Stimulated activated memory B cell treated with anti-CD40 and anti-IgM and Interleukin-4, amounts not matched to agents 10 μg/mL and 1 μg/mL and 100 μg/mL, for 72 hours (primary cell): ENCODE data around the gene PPIL1.
"Not testable (repeated sequence)": the region's sequence is repeated elsewhere in the genome, so short reads cannot be mapped to it uniquely, and the experiment has no call there.

Experiments used
- ATAC-seq: fragments of 150-1000 bp; cut with Tn5 transposase; 2 replicates; pipeline ENCODE4 v1.10.0; 2021
- H3K27ac Mint-ChIP-seq: one replicate; pipeline ENCODE4 v1.8.0; 2022; ENCODE audit warnings: mild to moderate bottlenecking, mixed read lengths
- H3K27me3 Mint-ChIP-seq: one replicate; pipeline ENCODE4 v1.8.0; 2022; ENCODE audit warnings: mixed read lengths
- H3K36me3 Mint-ChIP-seq: one replicate; pipeline ENCODE4 v1.8.0; 2022; ENCODE audit warnings: mixed read lengths
- H3K4me1 Mint-ChIP-seq: one replicate; pipeline ENCODE4 v1.8.0; 2022; ENCODE audit warnings: mixed read lengths
- H3K4me3 Mint-ChIP-seq: one replicate; pipeline ENCODE4 v1.8.0; 2022; ENCODE audit warnings: mild to moderate bottlenecking, moderate library complexity, mixed read lengths
- H3K9me3 Mint-ChIP-seq: one replicate; pipeline ENCODE4 v1.8.0; 2022; ENCODE audit warnings: mixed read lengths

The PPIL1 gene

GRCh38 chr6:36904114-36904513 is 29.5 kb upstream of the PPIL1 start:
- H3K27me3 Mint-ChIP-seq = no peaks in the 10 kb centered on the region
- no peak overlapping the region for H3K4me3 Mint-ChIP-seq
- no peak for ATAC-seq
- no peak overlapping the region for H3K27ac Mint-ChIP-seq
- H3K36me3 Mint-ChIP-seq = peaks cover 67% of the 10 kb centered on the region
- H3K9me3 Mint-ChIP-seq = no peaks in the 10 kb centered on the region
- H3K4me1 Mint-ChIP-seq = no peaks in the 10 kb centered on the region

GRCh38 chr6:36897609-36898008 is 23.0 kb upstream of the PPIL1 start:
- ATAC-seq = no peak
- Mint-ChIP-seq H3K36me3 (peaks cover 24% of the 10 kb centered on the region), H3K4me3 (no peak overlapping the region), H3K9me3 (no peaks in the 10 kb centered on the region), H3K27ac (no peak overlapping the region), H3K4me1 (no peaks in the 10 kb centered on the region), H3K27me3 (no peaks in the 10 kb centered on the region)

GRCh38 chr6:36893976-36894932 is 19.7 kb upstream of the PPIL1 start:
- Mint-ChIP-seq H3K27ac (no peak overlapping the region), H3K4me1 (peaks cover 3% of the 10 kb centered on the region), H3K36me3 (peaks cover 13% of the 10 kb centered on the region), H3K27me3 (no peaks in the 10 kb centered on the region), H3K9me3 (no peaks in the 10 kb centered on the region), H3K4me3 (no peak overlapping the region)
- ATAC-seq = no peak

- ATAC-seq, H3K27me3 Mint-ChIP-seq, H3K36me3 Mint-ChIP-seq, H3K27ac Mint-ChIP-seq, H3K9me3 Mint-ChIP-seq, H3K4me3 Mint-ChIP-seq: not testable (repeated sequence)
- H3K4me1 Mint-ChIP-seq = peaks cover 24% of the 10 kb centered on the region
Measured at GRCh38 chr6:36891153-36891552, 16.6 kb upstream of the PPIL1 start.

- peaks cover 4% of the 10 kb centered on the region for H3K36me3 Mint-ChIP-seq
- H3K4me1 Mint-ChIP-seq = peaks cover 28% of the 10 kb centered on the region
- no peaks in the 10 kb centered on the region for H3K27me3 Mint-ChIP-seq
- H3K4me3 Mint-ChIP-seq = no peak overlapping the region
- no peaks in the 10 kb centered on the region for H3K9me3 Mint-ChIP-seq
- H3K27ac Mint-ChIP-seq = no peak overlapping the region
- ATAC-seq = no peak
Measured at GRCh38 chr6:36890112-36890663, 15.6 kb upstream of the PPIL1 start.

- H3K27me3 Mint-ChIP-seq = no peaks in the 10 kb centered on the region
- H3K4me3 Mint-ChIP-seq = no peak overlapping the region
- H3K36me3 Mint-ChIP-seq = no peaks in the 10 kb centered on the region
- peaks cover 29% of the 10 kb centered on the region for H3K4me1 Mint-ChIP-seq
- no peaks in the 10 kb centered on the region for H3K9me3 Mint-ChIP-seq
- H3K27ac Mint-ChIP-seq = no peak overlapping the region
- ATAC-seq = no peak
Measured at GRCh38 chr6:36888654-36889481, 14.3 kb upstream of the PPIL1 start.

GRCh38 chr6:36888115-36888643 is 13.6 kb upstream of the PPIL1 start:
- H3K4me3 Mint-ChIP-seq = no peak overlapping the region
- H3K36me3 Mint-ChIP-seq = no peaks in the 10 kb centered on the region
- peaks cover 29% of the 10 kb centered on the region for H3K4me1 Mint-ChIP-seq
- H3K9me3 Mint-ChIP-seq = no peaks in the 10 kb centered on the region
- H3K27ac Mint-ChIP-seq = no peak overlapping the region
- H3K27me3 Mint-ChIP-seq = no peaks in the 10 kb centered on the region
- no peak for ATAC-seq

- Mint-ChIP-seq H3K9me3 (no peaks in the 10 kb centered on the region), H3K4me3 (peak overlapping the region; percentile 86), H3K27ac (peak overlapping the region; percentile 18), H3K27me3 (no peaks in the 10 kb centered on the region), H3K4me1 (peaks cover 29% of the 10 kb centered on the region), H3K36me3 (no peaks in the 10 kb centered on the region)
- ATAC-seq = no peak
Measured at GRCh38 chr6:36886950-36887618, 12.5 kb upstream of the PPIL1 start.

- Mint-ChIP-seq H3K27ac (peak within 1 kb of the TSS; percentile 85), H3K27me3 (no peaks in the 10 kb centered on the region), H3K4me3 (peak within 1 kb of the TSS; percentile 86), H3K9me3 (no peaks in the 10 kb centered on the region), H3K4me1 (peaks cover 29% of the 10 kb centered on the region), H3K36me3 (no peaks in the 10 kb centered on the region)
- ATAC-seq = peak; percentile 100
Measured at GRCh38 chr6:36885461-36886401, 11.1 kb upstream of the PPIL1 start, which contains the start of gene C6orf89. Gene C6orf89, plus strand, starts transcription at chr6:36885952. Its CDS starts 13,493 bp downstream, at chr6:36899445.

- Mint-ChIP-seq H3K4me1 (peaks cover 29% of the 10 kb centered on the region), H3K4me3 (no peak overlapping the region), H3K27me3 (no peaks in the 10 kb centered on the region), H3K27ac (no peak overlapping the region), H3K9me3 (no peaks in the 10 kb centered on the region), H3K36me3 (no peaks in the 10 kb centered on the region)
- no peak for ATAC-seq
Measured at GRCh38 chr6:36884610-36885009, 10.0 kb upstream of the PPIL1 start.

- peak overlapping the region; percentile 99 for H3K4me3 Mint-ChIP-seq
Measured at GRCh38 chr6:36875250-36875633, 639 bp upstream of the PPIL1 start.

GRCh38 chr6:36873612-36874442 is 776 bp downstream of the PPIL1 start:
- Mint-ChIP-seq H3K27ac (peak overlapping the region; percentile 96), H3K4me3 (peak overlapping the region; percentile 99), H3K36me3 (peaks cover 20% of the 10 kb centered on the region), H3K9me3 (no peaks in the 10 kb centered on the region), H3K27me3 (peaks cover 2% of the 10 kb centered on the region), H3K4me1 (peaks cover 38% of the 10 kb centered on the region)
- no peak for ATAC-seq

More at GRCh38 chr6:36875250-36875633, 639 bp upstream of the PPIL1 start:
- peaks cover 14% of the 10 kb centered on the region for H3K36me3 Mint-ChIP-seq
- peak overlapping the region; percentile 96 for H3K27ac Mint-ChIP-seq
- H3K27me3 Mint-ChIP-seq = peaks cover 9% of the 10 kb centered on the region
- H3K4me1 Mint-ChIP-seq = peaks cover 33% of the 10 kb centered on the region
- no peak for ATAC-seq
- H3K9me3 Mint-ChIP-seq = no peaks in the 10 kb centered on the region

- Mint-ChIP-seq H3K27ac (peak overlapping the region; percentile 96), H3K27me3 (no peaks in the 10 kb centered on the region), H3K36me3 (peaks cover 26% of the 10 kb centered on the region), H3K4me3 (peak overlapping the region; percentile 99), H3K4me1 (peaks cover 41% of the 10 kb centered on the region), H3K9me3 (no peaks in the 10 kb centered on the region)
- ATAC-seq = no peak
Measured at GRCh38 chr6:36873115-36873514, 1.5 kb downstream of the PPIL1 start.
